ENCODE data around the gene ABHD12. TPM values are rescaled to one million over a fixed set of nuclear protein-coding genes. Genes with fewer than 3 reads are reported as not detected.
A peak's percentile ranks its signal among the peaks of the same experiment; 100 is the strongest.
"Not testable (repeated sequence)": the region's sequence is repeated elsewhere in the genome, so short reads cannot be mapped to it uniquely, and the experiment has no call there.

Gene ABHD12
- total RNA-seq, 3 donors from 2014 or later (not counting 1 experiment from before 2014, with no cell fraction given): 28.5 to 34.6 (median 34.5) TPM

GRCh38 chr20:25269057-25269832 lies 121.4 kb downstream of the ABHD12 start:
- Histone ChIP-seq H3K4me3 (ENCODE audit: low read length) (no peak overlapping the region), H3K36me3 (ENCODE audit: control insufficient read depth, insufficient read depth, low read length) (peaks cover 38% of the 10 kb centered on the region), H3K27me3 (ENCODE audit: control insufficient read depth, insufficient read depth, low read length) (no peaks in the 10 kb centered on the region), H3K27ac (ENCODE audit: low read length) (no peak overlapping the region), H3K9me3 (ENCODE audit: control insufficient read depth, insufficient read depth, low read length) (no peaks in the 10 kb centered on the region), H3K4me1 (ENCODE audit: control insufficient read depth, insufficient read depth, low read length) (no peaks in the 10 kb centered on the region)
- WGBS (ENCODE audit: insufficient coverage): 91% methylated on average over 11 of the region's 11 CpGs
- H3K4me1 Mint-ChIP-seq: peaks cover 0 to 7% of the 10 kb centered on the region in 2 donors
- H3K27ac Mint-ChIP-seq: peak overlapping the region in 1 of 2 donors; percentile 35
- TF ChIP-seq CTCF (IDR thresholded peaks at IDR 0.05): no peak
- H3K36me3 Mint-ChIP-seq: no peaks in the 10 kb centered on the region
- H3K9me3 Mint-ChIP-seq: no peaks in the 10 kb centered on the region
- no peaks in the 10 kb centered on the region for H3K27me3 Mint-ChIP-seq (ENCODE audit: low read depth in 2 of 2)
- intact Hi-C loops (cut with micrococcal nuclease): no loop called here
- DNase-seq (peak in 1 of 2 donors; percentile 8), ATAC-seq (no peak)
- no peak overlapping the region for H3K4me3 Mint-ChIP-seq

GRCh38 chr20:25260770-25261437 lies 129.7 kb downstream of the ABHD12 start:
- H3K9me3 Mint-ChIP-seq; H3K9me3 ChIP-seq (ENCODE audit: control insufficient read depth, insufficient read depth, low read length); H3K27me3 ChIP-seq (ENCODE audit: control insufficient read depth, insufficient read depth, low read length); H3K36me3 Mint-ChIP-seq; H3K27ac Mint-ChIP-seq; H3K4me1 ChIP-seq (ENCODE audit: control insufficient read depth, insufficient read depth, low read length); H3K27me3 Mint-ChIP-seq (ENCODE audit: low read depth in 2 of 2); H3K27ac ChIP-seq (ENCODE audit: low read length); H3K36me3 ChIP-seq (ENCODE audit: control insufficient read depth, insufficient read depth, low read length); ATAC-seq; H3K4me3 Mint-ChIP-seq; H3K4me3 ChIP-seq (ENCODE audit: low read length); intact Hi-C loops (cut with micrococcal nuclease): not testable (repeated sequence)
- peak in 1 of 2 donors; percentile 42 for DNase-seq
- peaks cover 0 to 13% of the 10 kb centered on the region in 2 donors for H3K4me1 Mint-ChIP-seq
- WGBS (ENCODE audit: insufficient coverage): 98% methylated on average over 16 of the region's 16 CpGs

- no peak overlapping the region for H3K4me3 Mint-ChIP-seq
- no peak for TF ChIP-seq CTCF (IDR thresholded peaks at IDR 0.05)
- no peaks in the 10 kb centered on the region for H3K27me3 Mint-ChIP-seq (ENCODE audit: low read depth in 2 of 2)
- Histone ChIP-seq H3K27me3 (ENCODE audit: control insufficient read depth, insufficient read depth, low read length) (no peaks in the 10 kb centered on the region), H3K4me1 (ENCODE audit: control insufficient read depth, insufficient read depth, low read length) (no peaks in the 10 kb centered on the region), H3K4me3 (ENCODE audit: low read length) (no peak overlapping the region), H3K9me3 (ENCODE audit: control insufficient read depth, insufficient read depth, low read length) (no peaks in the 10 kb centered on the region), H3K27ac (ENCODE audit: low read length) (no peak overlapping the region), H3K36me3 (ENCODE audit: control insufficient read depth, insufficient read depth, low read length) (peaks cover 6% of the 10 kb centered on the region)
- 95% methylated on average over 9 of the region's 9 CpGs for WGBS (ENCODE audit: insufficient coverage)
- peak in 1 of 2 donors; percentile 59 for DNase-seq
- H3K36me3 Mint-ChIP-seq: no peaks in the 10 kb centered on the region
- intact Hi-C loops (cut with micrococcal nuclease): no loop called here
- peaks cover 0 to 15% of the 10 kb centered on the region in 2 donors for H3K4me1 Mint-ChIP-seq
- H3K27ac Mint-ChIP-seq: no peak overlapping the region
- ATAC-seq: no peak
- H3K9me3 Mint-ChIP-seq: no peaks in the 10 kb centered on the region
Observed at GRCh38 chr20:25259788-25260254, 130.8 kb downstream of the ABHD12 start.

GRCh38 chr20:25259358-25259757 lies 131.3 kb downstream of the ABHD12 start:
- no peaks in the 10 kb centered on the region for H3K27me3 Mint-ChIP-seq (ENCODE audit: low read depth in 2 of 2)
- H3K27me3 ChIP-seq (ENCODE audit: control insufficient read depth, insufficient read depth, low read length): no peaks in the 10 kb centered on the region
- H3K4me1 Mint-ChIP-seq: peaks cover 0 to 14% of the 10 kb centered on the region in 2 donors
- DNase-seq: no peak
- H3K27ac ChIP-seq (ENCODE audit: low read length): no peak overlapping the region
- peaks cover 6% of the 10 kb centered on the region for H3K36me3 ChIP-seq (ENCODE audit: control insufficient read depth, insufficient read depth, low read length)
- H3K4me3 Mint-ChIP-seq: no peak overlapping the region
- no peaks in the 10 kb centered on the region for H3K36me3 Mint-ChIP-seq
- TF ChIP-seq CTCF (IDR thresholded peaks at IDR 0.05): no peak
- WGBS (ENCODE audit: insufficient coverage): 96% methylated on average over 8 of the region's 12 CpGs
- H3K9me3 ChIP-seq (ENCODE audit: control insufficient read depth, insufficient read depth, low read length): no peaks in the 10 kb centered on the region
- ATAC-seq: no peak
- intact Hi-C loops (cut with micrococcal nuclease): no loop called here
- no peak overlapping the region for H3K27ac Mint-ChIP-seq
- no peaks in the 10 kb centered on the region for H3K9me3 Mint-ChIP-seq
- H3K4me1 ChIP-seq (ENCODE audit: control insufficient read depth, insufficient read depth, low read length): no peaks in the 10 kb centered on the region
- no peak overlapping the region for H3K4me3 ChIP-seq (ENCODE audit: low read length)

All from natural killer cell (primary cell).